SK-N-SH (cell line): ENCODE measurements around the gene TIMM10B. TPM values are rescaled to one million over a fixed set of nuclear protein-coding genes. Genes with fewer than 3 reads are reported as not detected.
A peak's percentile ranks its signal among the peaks of the same experiment; 100 is the strongest.

Experiments
- CTCF ChIA-PET: fragments of 300-600, 350-600 bp; formaldehyde crosslinking; extraction: SDS; loops from one replicate; lab custom pipeline; 2021; lab: Yijun Ruan, JAX
- POLR2A ChIA-PET: fragments of 350-600 bp; sonication (Branson Sonifier 250); formaldehyde crosslinking; extraction: SDS; loops from one replicate; lab custom pipeline; 2020; ENCODE audit warnings: antibody characterized with exemption, inconsistent platforms; lab: Yijun Ruan, JAX
- DNase-seq: peaks from one replicate; pipeline ENCODE4 v3.0.0; 2012
- H2AFZ ChIP-seq: fragments of 200-600 bp; sonication (generic); 2 replicates; pipeline ENCODE4 v1.8.1; 2016; ENCODE audit warnings: antibody characterized with exemption, mild to moderate bottlenecking, low read depth
- H3F3A ChIP-seq: fragments of 200-600 bp; sonication (generic); replicated peaks from 2 replicates; pipeline ENCODE3; 2016; ENCODE audit warnings: antibody characterized with exemption, mild to moderate bottlenecking; ENCODE audit not compliant: insufficient read depth
- H3K27ac ChIP-seq, 2 experiments: fragments of 200-500 bp in 1 of 2; fragments of 200-600 bp in 1 of 2; sonication (Bioruptor generic) in 1 of 2; sonication (generic), shearing (Covaris generic) in 1 of 2; 2 replicates each; pipeline versions ENCODE4 v1.5.1 to v1.6.1; 2014 to 2016; ENCODE audit warnings: low read depth in 2 of 2, inconsistent platforms in 1 of 2, low read length in 1 of 2, mild to moderate bottlenecking in 1 of 2, mixed read lengths in 1 of 2
- H3K27me3 ChIP-seq: fragments of 200-600 bp; sonication (generic), shearing (Covaris generic); 2 replicates; pipeline ENCODE4 v1.6.1; 2016; ENCODE audit warnings: mixed run types; ENCODE audit not compliant: insufficient read depth
- H3K36me3 ChIP-seq, 2 experiments: fragments of 200-500 bp in 1 of 2; fragments of 200-600 bp in 1 of 2; sonication (Bioruptor generic) in 1 of 2; sonication (generic) in 1 of 2; replicated peaks in 1 of 2; 2 replicates each; pipeline versions ENCODE3 to v1.5.1; 2014 to 2016; ENCODE audit warnings: low read length in 1 of 2, mild to moderate bottlenecking in 1 of 2; ENCODE audit not compliant: insufficient read depth in 2 of 2, control insufficient read depth in 1 of 2
- H3K4me1 ChIP-seq, 2 experiments: fragments of 200-500 bp in 1 of 2; fragments of 200-600 bp in 1 of 2; sonication (Bioruptor generic) in 1 of 2; sonication (generic), shearing (Covaris generic) in 1 of 2; 2 replicates each; pipeline versions ENCODE4 v1.5.1 to v1.6.1; 2014 to 2016; ENCODE audit warnings: low read depth in 1 of 2, low read length in 1 of 2, mixed run types in 1 of 2; ENCODE audit not compliant: insufficient read depth in 2 of 2, control insufficient read depth in 1 of 2
- H3K4me2 ChIP-seq: fragments of 200-600 bp; sonication (generic), shearing (Covaris generic); 2 replicates; pipeline ENCODE4 v1.6.1; 2017; ENCODE audit warnings: mixed run types
- H3K4me3 ChIP-seq, 2 experiments: fragments of 200-500 bp in 1 of 2; fragments of 200-600 bp in 1 of 2; sonication (Bioruptor generic) in 1 of 2; sonication (generic), shearing (Covaris generic) in 1 of 2; 2 replicates each; pipeline versions ENCODE4 v1.5.1 to v1.8.1; 2014 to 2016; ENCODE audit warnings: low read depth in 2 of 2, inconsistent platforms in 1 of 2, low read length in 1 of 2, mild to moderate bottlenecking in 1 of 2, mixed read lengths in 1 of 2, moderate library complexity in 1 of 2
- H3K79me2 ChIP-seq: fragments of 200-600 bp; sonication (generic); 2 replicates; pipeline ENCODE4 v1.8.1; 2017; ENCODE audit warnings: mild to moderate bottlenecking; ENCODE audit not compliant: insufficient read depth
- H3K9ac ChIP-seq: fragments of 200-600 bp; sonication (generic); 2 replicates; pipeline ENCODE4 v1.6.1; 2017; ENCODE audit warnings: mixed run types
- H3K9me2 ChIP-seq: fragments of 200-600 bp; sonication (generic); 2 replicates; pipeline ENCODE4 v1.6.1; 2017; ENCODE audit warnings: mixed run types
- H3K9me3 ChIP-seq: fragments of 200-600 bp; sonication (generic); 2 replicates; pipeline ENCODE4 v1.6.1; 2017; ENCODE audit warnings: mixed run types, mild to moderate bottlenecking, moderate library complexity
- H4K20me1 ChIP-seq: fragments of 200-600 bp; sonication (generic); 2 replicates; pipeline ENCODE4 v1.6.1; 2017; ENCODE audit warnings: mild to moderate bottlenecking, mixed run types; ENCODE audit not compliant: insufficient read depth
- CTCF ChIP-seq: fragments of 200-600 bp; sonication (generic); IDR thresholded peaks from 2 replicates; pipeline ENCODE4 v1.6.1; 2017; ENCODE audit warnings: antibody characterized with exemption, mild to moderate bottlenecking, moderate library complexity
- EZH2phosphoT487 ChIP-seq: fragments of 200-600 bp; sonication (generic); IDR thresholded peaks from 2 replicates; pipeline ENCODE4 v1.6.1; 2017; ENCODE audit warnings: low read depth, mixed run types, mild to moderate bottlenecking, antibody characterized with exemption, moderate library complexity, borderline replicate concordance
- FOSL2 ChIP-seq: IDR thresholded peaks from 2 replicates; pipeline ENCODE4 v1.4.0; 2012; ENCODE audit warnings: low read depth, mild to moderate bottlenecking, moderate library complexity, borderline replicate concordance
- FOXJ3 ChIP-seq: sonication (generic); formaldehyde crosslinking; IDR thresholded peaks from 2 replicates; pipeline ENCODE4 v1.5.1; 2020; ENCODE audit warnings: mild to moderate bottlenecking, missing genetic modification reagents
- GATA2 ChIP-seq: sonication (generic); formaldehyde crosslinking; IDR thresholded peaks from 2 replicates; pipeline ENCODE4 v1.5.0; 2020; ENCODE audit warnings: mild to moderate bottlenecking, missing genetic modification reagents
- IRF3 ChIP-seq: fragments of 150-350 bp; IDR thresholded peaks from 2 replicates; pipeline ENCODE4 v1.6.1; 2016; ENCODE audit warnings: mild to moderate bottlenecking, low read depth, low read length
- MEF2A ChIP-seq: IDR thresholded peaks from 2 replicates; pipeline ENCODE4 v1.4.0; 2012; ENCODE audit warnings: low read depth, borderline replicate concordance
- MXI1 ChIP-seq: IDR thresholded peaks from 2 replicates; pipeline ENCODE4 v1.6.1; 2012; ENCODE audit warnings: mild to moderate bottlenecking, low read depth, low read length, improper control_type of control experiment
- RAD21 ChIP-seq: IDR thresholded peaks from 2 replicates; pipeline ENCODE4 v1.6.1; 2012; ENCODE audit warnings: mild to moderate bottlenecking, low read length
- REST ChIP-seq: IDR thresholded peaks from 2 replicates; pipeline ENCODE4 v1.6.1; 2012; ENCODE audit warnings: mild to moderate bottlenecking, low read depth, low read length, moderate library complexity
- RFX5 ChIP-seq: IDR thresholded peaks from 2 replicates; pipeline ENCODE4 v1.6.1; 2012; ENCODE audit warnings: mild to moderate bottlenecking, improper control_type of control experiment, low read length
- TCF12 ChIP-seq: IDR thresholded peaks from 2 replicates; pipeline ENCODE4 v1.4.0; 2012
- YY1 ChIP-seq: IDR thresholded peaks from 2 replicates; pipeline ENCODE4 v1.4.0; 2012; ENCODE audit warnings: low read depth, mild to moderate bottlenecking
- WGBS: methylation state at CpG from one replicate; pipeline ENCODE4 v1.1.6; 2017; ENCODE audit warnings: low lambda C conversion rate; 5-methylcytosine and 5-hydroxymethylcytosine counted together
- polyA plus RNA-seq, 3 experiments: library from polyadenylated mRNA; depleted of rRNA; stranded (reverse); fragments of >200 nt; gene quantifications; 2 replicates each; pipeline ENCODE4 v1.2.3, GENCODE V29; 2012
- TF ChIP-seq, protein P1 (sequence below): IDR thresholded peaks from 2 replicates; pipeline ENCODE4 v1.4.0; 2012; ENCODE audit warnings: low read depth
- TF ChIP-seq, protein P2 (sequence below): IDR thresholded peaks from 2 replicates; pipeline ENCODE4 v1.4.0; 2012; ENCODE audit warnings: low read depth, borderline replicate concordance
- TF ChIP-seq, protein P3 (sequence below): fragments of 150-350 bp; IDR thresholded peaks from 2 replicates; pipeline ENCODE4 v1.6.1; 2017; ENCODE audit warnings: antibody characterized with exemption, low read length, low read depth, borderline replicate concordance

The TIMM10B gene
- polyA plus RNA-seq, 1 of the 3 experiments (the other 2 are of a cell fraction) = 26.2 TPM

GRCh38 chr11:6480299-6480914 lies 894 bp upstream of the TIMM10B start:
- ChIA-PET POLR2A (no interaction called here), CTCF (interaction anchor here (0.8 kb wide), 1 partner anchor 17 kb away, joined by 3 read pairs; no protein-coding TSS in a partner anchor)
- Histone ChIP-seq H3K9me3 (no peaks in the 10 kb centered on the region), H3K36me3 (peaks cover 43 to 63% of the 10 kb centered on the region in 2 experiments), H3K79me2 (peaks cover 65% of the 10 kb centered on the region), H3K27ac (peak overlapping the region; percentile 84 to 85; a peak in 2 of 4 replicates)
- TF ChIP-seq RFX5 (no peak), MXI1 (no peak), EZH2phosphoT487 (no peak), YY1 (no peak), IRF3 (no peak), REST (no peak)
- TF ChIP-seq, protein P1, sequence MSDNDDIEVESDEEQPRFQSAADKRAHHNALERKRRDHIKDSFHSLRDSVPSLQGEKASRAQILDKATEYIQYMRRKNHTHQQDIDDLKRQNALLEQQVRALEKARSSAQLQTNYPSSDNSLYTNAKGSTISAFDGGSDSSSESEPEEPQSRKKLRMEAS = no peak
- TF ChIP-seq, protein P2, sequence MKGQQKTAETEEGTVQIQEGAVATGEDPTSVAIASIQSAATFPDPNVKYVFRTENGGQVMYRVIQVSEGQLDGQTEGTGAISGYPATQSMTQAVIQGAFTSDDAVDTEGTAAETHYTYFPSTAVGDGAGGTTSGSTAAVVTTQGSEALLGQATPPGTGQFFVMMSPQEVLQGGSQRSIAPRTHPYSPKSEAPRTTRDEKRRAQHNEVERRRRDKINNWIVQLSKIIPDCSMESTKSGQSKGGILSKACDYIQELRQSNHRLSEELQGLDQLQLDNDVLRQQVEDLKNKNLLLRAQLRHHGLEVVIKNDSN = no peak
- TF ChIP-seq, all 33 proteins: peak for 0
- H3K4me3 ChIP-seq = peak overlapping the region; percentile 89 to 100
- H2AFZ ChIP-seq = no peak overlapping the region
- peak overlapping the region; percentile 91 for H3K4me2 ChIP-seq
- peak overlapping the region; percentile 96 for H3K9ac ChIP-seq
- DNase-seq = no peak
- H3F3A ChIP-seq = peaks cover 11% of the 10 kb centered on the region
- H4K20me1 ChIP-seq = peaks cover 6% of the 10 kb centered on the region; the same call in 1 of the 2 replicates
- no peaks in the 10 kb centered on the region for H3K9me2 ChIP-seq
- 49% methylated on average over 9 of the region's 9 CpGs for WGBS
- H3K27me3 ChIP-seq = no peaks in the 10 kb centered on the region
- H3K4me1 ChIP-seq = peaks cover 12 to 21% of the 10 kb centered on the region in 2 experiments

DNA sequence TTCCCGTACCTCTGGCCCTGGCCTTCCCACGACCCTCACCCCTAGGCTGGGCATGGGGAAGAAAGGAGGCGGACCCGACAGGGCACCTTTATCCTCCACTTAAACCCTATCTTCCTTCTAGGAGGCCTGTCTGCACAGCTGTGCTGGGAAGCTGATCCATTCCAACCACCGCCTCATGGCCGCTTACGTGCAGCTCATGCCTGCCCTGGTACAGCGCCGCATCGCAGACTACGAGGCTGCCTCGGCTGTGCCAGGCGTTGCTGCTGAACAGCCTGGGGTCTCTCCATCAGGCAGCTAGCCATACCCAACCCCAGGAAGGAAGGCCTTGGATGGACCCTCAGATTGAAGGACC lies 599 bp downstream of the TIMM10B start:
- ChIA-PET CTCF (interaction anchor here (1.0 to 2.1 kb wide), 8 partner anchors 16 to 231 kb away, joined by 3 to 8 read pairs (median 4); partner anchors contain the start of gene DNHD1), POLR2A (interaction anchor here (1.1 to 1.6 kb wide), 5 partner anchors 8 to 201 kb away, joined by 3 to 9 read pairs (median 4); partner anchors contain the start of genes DNHD1, MRPL17, TAF10 and TRIM3)
- no peaks in the 10 kb centered on the region for H3K27me3 ChIP-seq
- H3K9me2 ChIP-seq = no peaks in the 10 kb centered on the region
- no peak for DNase-seq
- peak overlapping the region; percentile 89 to 100 for H3K4me3 ChIP-seq
- peak overlapping the region; percentile 96 for H3K9ac ChIP-seq
- H3K79me2 ChIP-seq = peaks cover 77% of the 10 kb centered on the region
- 5% methylated on average over 10 of the region's 13 CpGs for WGBS
- peaks cover 12 to 21% of the 10 kb centered on the region in 2 experiments for H3K4me1 ChIP-seq
- H3K9me3 ChIP-seq = no peaks in the 10 kb centered on the region
- H4K20me1 ChIP-seq = peaks cover 6% of the 10 kb centered on the region; the same call in 1 of the 2 replicates
- no peak overlapping the region for H2AFZ ChIP-seq
- H3K4me2 ChIP-seq = peak overlapping the region; percentile 99
- peak overlapping the region; percentile 84 to 85 for H3K27ac ChIP-seq
- peaks cover 43 to 72% of the 10 kb centered on the region in 2 experiments for H3K36me3 ChIP-seq
- H3F3A ChIP-seq = peaks cover 10% of the 10 kb centered on the region
- TF ChIP-seq YY1 = no peak
- TF ChIP-seq, protein P3, sequence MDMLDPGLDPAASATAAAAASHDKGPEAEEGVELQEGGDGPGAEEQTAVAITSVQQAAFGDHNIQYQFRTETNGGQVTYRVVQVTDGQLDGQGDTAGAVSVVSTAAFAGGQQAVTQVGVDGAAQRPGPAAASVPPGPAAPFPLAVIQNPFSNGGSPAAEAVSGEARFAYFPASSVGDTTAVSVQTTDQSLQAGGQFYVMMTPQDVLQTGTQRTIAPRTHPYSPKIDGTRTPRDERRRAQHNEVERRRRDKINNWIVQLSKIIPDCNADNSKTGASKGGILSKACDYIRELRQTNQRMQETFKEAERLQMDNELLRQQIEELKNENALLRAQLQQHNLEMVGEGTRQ = no peak
- TF ChIP-seq, protein P1 = no peak
- TF ChIP-seq RAD21 = no peak
- no peak for TF ChIP-seq TCF12
- TF ChIP-seq EZH2phosphoT487 = no peak
- TF ChIP-seq FOXJ3 (CRISPR knock-in tag) = no peak
- TF ChIP-seq MEF2A = no peak
- no peak for TF ChIP-seq CTCF
- TF ChIP-seq GATA2 = no peak
- TF ChIP-seq FOSL2 = no peak
